K562 (cell line): Measurements from ENCODE around the gene TIPARP. TPM values are rescaled to one million over a fixed set of nuclear protein-coding genes. Genes with fewer than 3 reads are reported as not detected.

Source experiments
- ETS2 ChIP-seq: IDR thresholded peaks from 2 replicates; pipeline ENCODE4 v1.6.1; 2016; ENCODE audit warnings: borderline replicate concordance, missing genetic modification characterization, mild to moderate bottlenecking, moderate library complexity, missing compliant biosample characterization; ENCODE audit not compliant: poor library complexity, severe bottlenecking
- EZH2 ChIP-seq: IDR thresholded peaks from 2 replicates; pipeline ENCODE4 v1.6.1; 2012; ENCODE audit warnings: low read depth, mild to moderate bottlenecking, inconsistent platforms, low read length, borderline replicate concordance
- KLF6 ChIP-seq: fragments of 250-450 bp; sonication (Bioruptor Pico); IDR thresholded peaks from 2 replicates; pipeline ENCODE4 v1.4.0; 2020; ENCODE audit warnings: mild to moderate bottlenecking, moderate library complexity, borderline replicate concordance
- RHOXF2B ChIP-seq: fragments of 250-450 bp; sonication (Bioruptor Pico); conservative IDR thresholded peaks from 2 replicates; pipeline ENCODE4 v1.5.1; 2021
- SMC3 ChIP-seq: conservative IDR thresholded peaks from 2 replicates; pipeline ENCODE4 v1.6.1; 2011; ENCODE audit warnings: low read depth, low read length, improper control_type of control experiment; ENCODE audit not compliant: insufficient read depth
- SRSF1 ChIP-seq: fragments of 200-400 bp; formaldehyde crosslinking; IDR thresholded peaks from 2 replicates; pipeline ENCODE4 v1.6.1; 2017; ENCODE audit warnings: mild to moderate bottlenecking, low read depth, low read length, moderate library complexity
- XRCC4 ChIP-seq: IDR thresholded peaks from one replicate; pipeline ENCODE4 v1.6.1; 2011; ENCODE audit not compliant: insufficient read depth, insufficient read length; ENCODE audit errors: extremely low read depth
- polyA plus RNA-seq, 8 experiments: library from polyadenylated mRNA; depleted of rRNA in 4 of 8; stranded (reverse) in 5 of 8; unstranded in 3 of 8; fragments of >200 nt; fragmentation: Nextera tagmentation in 2 of 8; fragmentation: Illumina TruSeq in 1 of 8; extraction: Ambion mirVana in 2 of 8; extraction: Trizol in 1 of 8; gene quantifications; 2 replicates each; pipeline versions ENCODE4 v1.2.1 to v1.2.3, GENCODE V29; 2011 to 2014; ENCODE audit warnings: inconsistent platforms in 1 of 8, missing spikeins in 1 of 8
- total RNA-seq, 7 experiments: library from RNA; depleted of rRNA in 6 of 7; stranded (reverse); fragments of >200 nt in 6 of 7; fragmentation: Illumina TruSeq in 2 of 7; extraction: Trizol in 2 of 7; gene quantifications; 2 replicates each; pipeline versions ENCODE4 v1.2.1 to v1.2.3, GENCODE V29; 2011 to 2021; ENCODE audit warnings: low replicate concordance in 1 of 7
- TF ChIP-seq, protein P1 (sequence below), 2 experiments: fragments of 450-650 bp; formaldehyde crosslinking in 1 of 2; IDR thresholded peaks; 2 replicates each; pipeline versions ENCODE4 v1.4.0 to v1.6.1; 2014 to 2020; ENCODE audit warnings: mild to moderate bottlenecking in 2 of 2, borderline replicate concordance in 1 of 2, low read depth in 1 of 2
- TF ChIP-seq, protein P2 (sequence below): fragments of 200-800 bp; sonication (Bioruptor generic); IDR thresholded peaks from 2 replicates; pipeline ENCODE4 v1.6.1; 2016; ENCODE audit warnings: missing genetic modification characterization, missing compliant biosample characterization
- TF ChIP-seq, protein P3 (sequence below): fragments of 250-450 bp; sonication (Bioruptor Pico); IDR thresholded peaks from 2 replicates; pipeline ENCODE4 v1.8.0; 2022; ENCODE audit warnings: moderate library complexity, mild to moderate bottlenecking, inconsistent platforms

TIPARP gene
- total and polyA plus RNA-seq, 9 of the 15 experiments (the other 6 are each of a cell fraction or from before 2014, with no cell fraction given), result 2.4 to 29.4 (median 15.1) TPM

DNA sequence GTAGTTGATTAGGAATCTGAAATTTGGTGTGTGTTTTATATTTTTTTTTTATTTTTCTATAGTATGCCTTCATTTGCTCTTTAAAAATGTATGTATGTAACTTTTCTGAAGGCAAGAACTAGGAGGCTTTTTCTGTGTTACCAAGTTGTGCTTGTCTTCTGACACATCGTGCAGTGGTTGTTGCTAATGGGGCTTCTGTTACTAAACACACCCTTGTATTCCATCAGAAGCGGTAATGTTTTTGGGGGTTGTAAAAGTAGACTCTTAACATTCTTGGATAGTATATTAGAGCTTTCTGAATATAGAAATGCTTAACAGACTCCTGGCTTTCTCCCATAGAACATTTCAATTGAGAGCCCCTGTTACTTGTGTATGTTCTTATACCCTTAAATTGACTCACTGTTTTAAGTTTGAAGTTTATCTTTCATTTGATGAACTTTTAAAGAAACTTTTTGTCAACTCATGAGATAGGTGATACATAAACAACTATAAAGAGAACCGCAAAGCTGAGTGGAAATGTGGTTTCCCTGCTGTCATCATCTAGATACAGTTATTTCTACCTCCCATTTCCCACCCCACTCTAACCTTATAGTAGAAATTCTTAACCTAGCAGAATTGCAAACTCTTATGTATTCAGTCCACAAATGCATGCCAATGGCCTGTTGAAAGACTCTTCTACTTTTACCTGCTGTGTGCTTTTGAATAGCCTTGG, 2.5 kb downstream of the TIPARP start (continued):
- TF ChIP-seq, protein P1, sequence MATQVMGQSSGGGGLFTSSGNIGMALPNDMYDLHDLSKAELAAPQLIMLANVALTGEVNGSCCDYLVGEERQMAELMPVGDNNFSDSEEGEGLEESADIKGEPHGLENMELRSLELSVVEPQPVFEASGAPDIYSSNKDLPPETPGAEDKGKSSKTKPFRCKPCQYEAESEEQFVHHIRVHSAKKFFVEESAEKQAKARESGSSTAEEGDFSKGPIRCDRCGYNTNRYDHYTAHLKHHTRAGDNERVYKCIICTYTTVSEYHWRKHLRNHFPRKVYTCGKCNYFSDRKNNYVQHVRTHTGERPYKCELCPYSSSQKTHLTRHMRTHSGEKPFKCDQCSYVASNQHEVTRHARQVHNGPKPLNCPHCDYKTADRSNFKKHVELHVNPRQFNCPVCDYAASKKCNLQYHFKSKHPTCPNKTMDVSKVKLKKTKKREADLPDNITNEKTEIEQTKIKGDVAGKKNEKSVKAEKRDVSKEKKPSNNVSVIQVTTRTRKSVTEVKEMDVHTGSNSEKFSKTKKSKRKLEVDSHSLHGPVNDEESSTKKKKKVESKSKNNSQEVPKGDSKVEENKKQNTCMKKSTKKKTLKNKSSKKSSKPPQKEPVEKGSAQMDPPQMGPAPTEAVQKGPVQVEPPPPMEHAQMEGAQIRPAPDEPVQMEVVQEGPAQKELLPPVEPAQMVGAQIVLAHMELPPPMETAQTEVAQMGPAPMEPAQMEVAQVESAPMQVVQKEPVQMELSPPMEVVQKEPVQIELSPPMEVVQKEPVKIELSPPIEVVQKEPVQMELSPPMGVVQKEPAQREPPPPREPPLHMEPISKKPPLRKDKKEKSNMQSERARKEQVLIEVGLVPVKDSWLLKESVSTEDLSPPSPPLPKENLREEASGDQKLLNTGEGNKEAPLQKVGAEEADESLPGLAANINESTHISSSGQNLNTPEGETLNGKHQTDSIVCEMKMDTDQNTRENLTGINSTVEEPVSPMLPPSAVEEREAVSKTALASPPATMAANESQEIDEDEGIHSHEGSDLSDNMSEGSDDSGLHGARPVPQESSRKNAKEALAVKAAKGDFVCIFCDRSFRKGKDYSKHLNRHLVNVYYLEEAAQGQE (IDR thresholded peaks at IDR 0.05; ENCODE audit: borderline replicate concordance), result no peak
- TF ChIP-seq, protein P1 (CRISPR knock-in tag; IDR thresholded peaks at IDR 0.05; ENCODE audit: low read depth), result no peak
- TF ChIP-seq SRSF1 (no peak), EZH2 (no peak), SMC3 (no peak), XRCC4 (no peak), RHOXF2B (CRISPR knock-in tag) (no peak), ETS2 (tag) (no peak), KLF6 (CRISPR knock-in tag) (0 out of 2 replicates have a peak, but pooled peaks have one; percentile 24)
- TF ChIP-seq, protein P2, sequence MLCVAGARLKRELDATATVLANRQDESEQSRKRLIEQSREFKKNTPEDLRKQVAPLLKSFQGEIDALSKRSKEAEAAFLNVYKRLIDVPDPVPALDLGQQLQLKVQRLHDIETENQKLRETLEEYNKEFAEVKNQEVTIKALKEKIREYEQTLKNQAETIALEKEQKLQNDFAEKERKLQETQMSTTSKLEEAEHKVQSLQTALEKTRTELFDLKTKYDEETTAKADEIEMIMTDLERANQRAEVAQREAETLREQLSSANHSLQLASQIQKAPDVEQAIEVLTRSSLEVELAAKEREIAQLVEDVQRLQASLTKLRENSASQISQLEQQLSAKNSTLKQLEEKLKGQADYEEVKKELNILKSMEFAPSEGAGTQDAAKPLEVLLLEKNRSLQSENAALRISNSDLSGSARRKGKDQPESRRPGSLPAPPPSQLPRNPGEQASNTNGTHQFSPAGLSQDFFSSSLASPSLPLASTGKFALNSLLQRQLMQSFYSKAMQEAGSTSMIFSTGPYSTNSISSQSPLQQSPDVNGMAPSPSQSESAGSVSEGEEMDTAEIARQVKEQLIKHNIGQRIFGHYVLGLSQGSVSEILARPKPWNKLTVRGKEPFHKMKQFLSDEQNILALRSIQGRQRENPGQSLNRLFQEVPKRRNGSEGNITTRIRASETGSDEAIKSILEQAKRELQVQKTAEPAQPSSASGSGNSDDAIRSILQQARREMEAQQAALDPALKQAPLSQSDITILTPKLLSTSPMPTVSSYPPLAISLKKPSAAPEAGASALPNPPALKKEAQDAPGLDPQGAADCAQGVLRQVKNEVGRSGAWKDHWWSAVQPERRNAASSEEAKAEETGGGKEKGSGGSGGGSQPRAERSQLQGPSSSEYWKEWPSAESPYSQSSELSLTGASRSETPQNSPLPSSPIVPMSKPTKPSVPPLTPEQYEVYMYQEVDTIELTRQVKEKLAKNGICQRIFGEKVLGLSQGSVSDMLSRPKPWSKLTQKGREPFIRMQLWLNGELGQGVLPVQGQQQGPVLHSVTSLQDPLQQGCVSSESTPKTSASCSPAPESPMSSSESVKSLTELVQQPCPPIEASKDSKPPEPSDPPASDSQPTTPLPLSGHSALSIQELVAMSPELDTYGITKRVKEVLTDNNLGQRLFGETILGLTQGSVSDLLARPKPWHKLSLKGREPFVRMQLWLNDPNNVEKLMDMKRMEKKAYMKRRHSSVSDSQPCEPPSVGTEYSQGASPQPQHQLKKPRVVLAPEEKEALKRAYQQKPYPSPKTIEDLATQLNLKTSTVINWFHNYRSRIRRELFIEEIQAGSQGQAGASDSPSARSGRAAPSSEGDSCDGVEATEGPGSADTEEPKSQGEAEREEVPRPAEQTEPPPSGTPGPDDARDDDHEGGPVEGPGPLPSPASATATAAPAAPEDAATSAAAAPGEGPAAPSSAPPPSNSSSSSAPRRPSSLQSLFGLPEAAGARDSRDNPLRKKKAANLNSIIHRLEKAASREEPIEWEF (CRISPR knock-in tag), result no peak
- TF ChIP-seq, protein P3, sequence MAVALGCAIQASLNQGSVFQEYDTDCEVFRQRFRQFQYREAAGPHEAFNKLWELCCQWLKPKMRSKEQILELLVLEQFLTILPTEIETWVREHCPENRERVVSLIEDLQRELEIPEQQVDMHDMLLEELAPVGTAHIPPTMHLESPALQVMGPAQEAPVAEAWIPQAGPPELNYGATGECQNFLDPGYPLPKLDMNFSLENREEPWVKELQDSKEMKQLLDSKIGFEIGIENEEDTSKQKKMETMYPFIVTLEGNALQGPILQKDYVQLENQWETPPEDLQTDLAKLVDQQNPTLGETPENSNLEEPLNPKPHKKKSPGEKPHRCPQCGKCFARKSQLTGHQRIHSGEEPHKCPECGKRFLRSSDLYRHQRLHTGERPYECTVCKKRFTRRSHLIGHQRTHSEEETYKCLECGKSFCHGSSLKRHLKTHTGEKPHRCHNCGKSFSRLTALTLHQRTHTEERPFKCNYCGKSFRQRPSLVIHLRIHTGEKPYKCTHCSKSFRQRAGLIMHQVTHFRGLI, result no peak
